NB4 (cell line): ENCODE results near the gene FBXO21.

Source experiments
- DNase-seq: peaks from one replicate; pipeline ENCODE4 v3.0.0; 2010; ENCODE audit warnings: low read depth
- H3K4me3 ChIP-seq: one replicate; pipeline ENCODE4 v1.5.1; 2011; ENCODE audit warnings: mild to moderate bottlenecking, low read depth, low read length, moderate library complexity
- CTCF ChIP-seq: IDR thresholded peaks from one replicate; pipeline ENCODE4 v1.5.1; 2012; ENCODE audit warnings: low read depth, low read length
- MAX ChIP-seq: IDR thresholded peaks from 2 replicates; pipeline ENCODE4 v1.6.1; 2011; ENCODE audit warnings: low read depth, low read length
- MYC ChIP-seq: IDR thresholded peaks from 2 replicates; pipeline ENCODE4 v1.6.1; 2011; ENCODE audit warnings: low read depth, low read length
- POLR2A ChIP-seq: IDR thresholded peaks from 2 replicates; pipeline ENCODE4 v1.6.1; 2011; ENCODE audit warnings: mild to moderate bottlenecking; ENCODE audit not compliant: insufficient read length; ENCODE audit errors: extremely low read depth

The FBXO21 gene

GRCh38 chr12:117190210-117190781 lies at the start of gene FBXO21:
FBXO21 (minus strand) TSS chr12:117190470; CDS start chr12:117190456, 14 bp downstream.
- peak; percentile 41 for TF ChIP-seq MAX
- no peak for TF ChIP-seq CTCF
- peak; percentile 86 for TF ChIP-seq POLR2A
- TF ChIP-seq MYC: peak; percentile 57; the same call in 1 of the 2 replicates
- peak; percentile 91 for DNase-seq
- H3K4me3 ChIP-seq: peak within 1 kb of the TSS; percentile 77

- TF ChIP-seq CTCF: peak; percentile 99
- no peak for TF ChIP-seq POLR2A
- peak; percentile 85 for DNase-seq
- H3K4me3 ChIP-seq: no peak overlapping the region
These were observed 46.3 kb upstream of the FBXO21 start for GRCh38 chr12:117236456-117237001.

- no peak for TF ChIP-seq MYC
- TF ChIP-seq CTCF: no peak
- TF ChIP-seq MAX: no peak
- TF ChIP-seq POLR2A: no peak
- no peak for DNase-seq
- no peak overlapping the region for H3K4me3 ChIP-seq
These were observed 45.0 kb upstream of the FBXO21 start for GRCh38 chr12:117235261-117235660.

- no peak overlapping the region for H3K4me3 ChIP-seq
- DNase-seq: no peak
- TF ChIP-seq MAX: no peak
- no peak for TF ChIP-seq POLR2A
- TF ChIP-seq MYC: no peak
These were observed 44.2 kb upstream of the FBXO21 start for GRCh38 chr12:117234441-117234840.

- peak; percentile 43 for DNase-seq
- TF ChIP-seq CTCF (peak; percentile 48), POLR2A (no peak)
- no peak overlapping the region for H3K4me3 ChIP-seq
These were observed 41.5 kb upstream of the FBXO21 start for GRCh38 chr12:117231750-117232149.

GRCh38 chr12:117228239-117228638 lies 38.0 kb upstream of the FBXO21 start:
- no peak overlapping the region for H3K4me3 ChIP-seq
- no peak for TF ChIP-seq CTCF
- no peak for TF ChIP-seq POLR2A
- no peak for TF ChIP-seq MYC
- TF ChIP-seq MAX: no peak
- no peak for DNase-seq
